Measurements from ENCODE around the gene ACTN2.

GRCh38 chr1:236734141-236734765 is 48.0 kb downstream of the ACTN2 start:
- TF ChIP-seq POLR2A (IDR thresholded peaks at IDR 0.05; ENCODE audit: low read depth, low read length) (no peak), POLR2AphosphoS5 (IDR thresholded peaks at IDR 0.05; ENCODE audit: low read depth, low read length) (no peak), TAF1 (IDR thresholded peaks at IDR 0.05; ENCODE audit: borderline replicate concordance, low read depth, low read length) (no peak)
